Epithelial cell of prostate (primary cell): ENCODE data around the gene SPTBN5.

ENCODE experiments used
- DNase-seq: peaks from one replicate; pipeline ENCODE4 v3.0.0-alpha.2; 2011; ENCODE audit warnings: low read depth, low spot score
- H3K27ac ChIP-seq: fragments of 450-650 bp; 2 replicates; pipeline ENCODE4 v1.5.1; 2017; ENCODE audit warnings: mild to moderate bottlenecking

Gene SPTBN5

GRCh38 chr15:41893422-41894250, at the start of gene SPTBN5:
SPTBN5 (minus strand) TSS chr15:41894053; CDS start chr15:41893497, 556 bp downstream.
- H3K27ac ChIP-seq, result peak within 1 kb of the TSS; percentile 77
- DNase-seq, result no peak

- H3K27ac ChIP-seq, result no peak overlapping the region
- DNase-seq, result no peak
Observed at GRCh38 chr15:41942886-41943285, 49.0 kb upstream of the SPTBN5 start.

GRCh38 chr15:41941644-41942415, 48.0 kb upstream of the SPTBN5 start:
- peak overlapping the region; percentile 92 for H3K27ac ChIP-seq
- DNase-seq, result no peak

- H3K27ac ChIP-seq, result peak overlapping the region; percentile 92
Observed at GRCh38 chr15:41940441-41940857, 46.6 kb upstream of the SPTBN5 start.

GRCh38 chr15:41939986-41940385, 46.1 kb upstream of the SPTBN5 start:
- no peak for DNase-seq
- H3K27ac ChIP-seq, result peak overlapping the region; percentile 92

More at GRCh38 chr15:41940441-41940857, 46.6 kb upstream of the SPTBN5 start:
- DNase-seq, result peak; percentile 87

- no peak for DNase-seq
- H3K27ac ChIP-seq, result no peak overlapping the region
Observed at GRCh38 chr15:41937568-41937923, 43.7 kb upstream of the SPTBN5 start.

GRCh38 chr15:41936649-41937567, 43.1 kb upstream of the SPTBN5 start:
- DNase-seq, result no peak
- H3K27ac ChIP-seq, result no peak overlapping the region

- no peak for DNase-seq
- peak overlapping the region; percentile 86 for H3K27ac ChIP-seq
Observed at GRCh38 chr15:41936155-41936554, 42.3 kb upstream of the SPTBN5 start.

- H3K27ac ChIP-seq, result peak overlapping the region; percentile 86
- no peak for DNase-seq
Observed at GRCh38 chr15:41935566-41936020, 41.7 kb upstream of the SPTBN5 start.

- DNase-seq, result no peak
- peak overlapping the region; percentile 86 for H3K27ac ChIP-seq
Observed at GRCh38 chr15:41934843-41935242, 41.0 kb upstream of the SPTBN5 start.

GRCh38 chr15:41933771-41934170, 39.9 kb upstream of the SPTBN5 start:
- DNase-seq, result peak; percentile 46
- H3K27ac ChIP-seq, result peak overlapping the region; percentile 86

GRCh38 chr15:41933326-41933725, 39.5 kb upstream of the SPTBN5 start:
- DNase-seq, result no peak
- peak overlapping the region; percentile 86 for H3K27ac ChIP-seq

GRCh38 chr15:41932511-41933289, 38.8 kb upstream of the SPTBN5 start:
- DNase-seq, result no peak
- H3K27ac ChIP-seq, result peak overlapping the region; percentile 86

GRCh38 chr15:41932101-41932500, 38.2 kb upstream of the SPTBN5 start:
- DNase-seq, result no peak
- no peak overlapping the region for H3K27ac ChIP-seq

- peak overlapping the region; percentile 59 for H3K27ac ChIP-seq
- DNase-seq, result no peak
Observed at GRCh38 chr15:41930867-41931222, 37.0 kb upstream of the SPTBN5 start.

- DNase-seq, result peak; percentile 49
- H3K27ac ChIP-seq, result peak overlapping the region; percentile 59
Observed at GRCh38 chr15:41930221-41930866, 36.5 kb upstream of the SPTBN5 start.

GRCh38 chr15:41928637-41929620, 35.1 kb upstream of the SPTBN5 start:
- DNase-seq, result no peak
- no peak overlapping the region for H3K27ac ChIP-seq

- no peak overlapping the region for H3K27ac ChIP-seq
- no peak for DNase-seq
Observed at GRCh38 chr15:41928100-41928499, 34.2 kb upstream of the SPTBN5 start.
